GM10266 (cell line): ENCODE data around the gene SH3D21.
A peak's percentile ranks its signal among the peaks of the same experiment; 100 is the strongest.

Source experiments
- DNase-seq: peaks from one replicate; pipeline ENCODE4 v3.0.0; 2012; ENCODE audit errors: extremely low spot score
- CTCF ChIP-seq: IDR thresholded peaks from 2 replicates; pipeline ENCODE4 v1.5.1; 2012; ENCODE audit warnings: mild to moderate bottlenecking, low read depth; ENCODE audit not compliant: control insufficient read depth, insufficient read depth; ENCODE audit errors: missing control alignments

SH3D21 gene

DNA sequence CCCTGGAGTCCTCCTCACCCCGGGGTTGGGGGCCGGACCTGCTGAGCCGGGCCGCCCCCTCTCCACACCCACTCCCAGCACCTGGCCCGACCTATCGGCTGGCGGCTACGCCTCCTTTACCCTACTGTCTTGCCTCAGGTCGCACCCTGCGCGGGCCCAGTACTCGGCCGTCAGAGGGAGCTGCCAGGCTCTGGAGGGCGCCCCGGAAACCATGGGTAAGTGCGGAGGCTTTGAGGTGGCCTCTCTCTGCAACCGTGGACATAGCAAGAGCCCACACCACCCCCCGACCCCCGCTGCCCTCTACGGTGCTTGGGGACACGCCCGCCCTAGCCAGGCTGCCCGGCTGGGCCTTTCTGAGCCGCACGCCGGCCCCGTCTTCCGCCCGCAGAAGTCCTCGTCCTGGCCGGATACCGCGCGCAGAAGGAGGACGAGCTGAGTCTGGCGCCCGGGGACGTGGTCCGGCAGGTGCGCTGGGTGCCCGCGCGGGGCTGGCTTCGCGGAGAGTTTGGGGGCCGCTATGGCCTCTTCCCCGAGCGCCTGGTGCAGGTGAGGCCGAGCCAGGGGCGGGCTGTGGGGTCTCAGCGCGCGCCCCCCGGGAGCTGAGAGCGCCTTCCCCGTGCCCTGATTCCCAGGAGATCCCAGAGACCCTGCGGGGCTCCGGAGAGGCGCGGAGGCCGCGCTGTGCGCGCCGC lies at the start of gene SH3D21:
Gene SH3D21 (plus strand): TSS at position 159 of the 692 bp plus-strand sequence. CDS start 53 bp downstream, at position 212.
- TF ChIP-seq CTCF = peak; percentile 35
- DNase-seq = peak; percentile 55

DNA sequence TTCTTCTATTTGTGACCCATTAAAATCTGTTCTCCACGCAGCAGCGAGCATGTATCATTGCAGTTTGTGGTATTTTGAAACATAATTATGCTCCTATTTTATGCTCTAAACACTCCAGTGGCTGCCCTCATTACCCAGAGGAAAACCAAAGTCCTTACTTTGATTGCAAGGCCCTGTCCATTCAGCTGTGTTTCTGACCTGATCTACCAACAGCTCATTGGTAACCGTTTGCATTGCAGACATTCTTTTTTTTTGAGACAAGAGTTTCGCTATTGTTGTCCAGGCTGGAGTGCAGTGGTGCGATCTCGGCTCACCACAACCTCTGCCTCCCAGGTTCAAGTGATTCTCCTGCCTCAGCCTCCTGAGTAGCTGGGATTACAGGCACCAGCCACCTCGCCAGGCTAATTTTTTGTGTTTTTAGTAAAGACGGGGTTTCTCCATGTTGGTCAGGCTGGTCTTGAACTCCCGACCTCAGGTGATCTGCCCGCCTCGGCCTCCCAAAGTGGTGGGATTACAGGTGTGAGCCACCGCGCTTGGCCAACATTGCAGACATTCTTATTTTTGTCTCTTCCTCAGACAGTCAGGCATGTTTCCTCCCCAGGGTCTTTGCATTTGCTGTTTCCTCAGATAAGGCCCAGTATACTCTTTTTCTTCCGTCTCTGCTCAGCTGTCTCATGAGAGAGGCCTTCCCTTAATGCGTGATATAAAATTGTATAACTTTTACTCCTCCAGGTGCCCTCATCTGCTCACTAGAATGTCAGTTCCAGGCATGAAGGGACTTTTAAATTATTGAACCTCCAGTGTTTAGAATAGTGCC lies 49.4 kb upstream of the SH3D21 start:
- TF ChIP-seq CTCF = no peak
- DNase-seq = no peak

GRCh38 chr1:36257375-36257767 lies 48.8 kb upstream of the SH3D21 start:
- no peak for TF ChIP-seq CTCF
- DNase-seq = no peak

DNA sequence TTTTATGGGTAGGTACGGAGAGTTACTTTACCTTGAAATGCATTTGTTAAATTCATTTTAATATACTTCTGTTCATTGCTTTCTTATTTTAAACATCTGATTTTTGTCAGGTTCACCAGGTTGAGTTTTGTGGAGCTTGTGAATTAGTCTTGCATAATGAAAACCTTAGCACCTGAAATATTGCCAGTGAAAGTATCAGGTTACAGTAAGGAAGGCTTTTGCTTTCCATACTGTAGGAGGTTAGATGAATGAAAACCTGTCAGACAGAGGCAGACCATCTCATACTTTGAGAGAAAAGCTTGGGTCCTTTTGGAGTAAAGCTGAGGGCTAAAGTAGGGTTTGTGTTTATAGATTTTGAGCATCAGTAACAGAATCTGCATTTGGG lies 47.2 kb upstream of the SH3D21 start:
- TF ChIP-seq CTCF = no peak
- DNase-seq = no peak

DNA sequence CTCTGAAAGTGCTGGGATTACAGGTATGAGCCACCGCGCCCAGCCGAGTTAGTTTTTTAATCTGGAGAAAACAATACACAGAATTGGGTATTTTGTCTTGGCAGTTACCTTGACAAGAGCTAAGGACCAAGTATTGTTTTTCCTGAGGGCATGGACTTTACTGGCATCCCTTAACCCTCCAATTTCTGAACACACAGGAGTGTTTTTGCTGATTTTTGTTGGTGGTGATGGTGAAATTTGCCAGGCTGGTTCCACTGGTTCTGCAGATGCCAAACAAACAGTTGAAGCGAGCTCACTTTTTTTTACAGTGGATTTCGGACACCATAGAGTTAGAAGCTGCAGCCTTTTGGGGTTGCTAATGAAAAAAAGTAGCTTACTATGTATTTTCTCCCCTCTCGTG lies 37.2 kb upstream of the SH3D21 start:
- TF ChIP-seq CTCF = no peak
- DNase-seq = no peak

DNA sequence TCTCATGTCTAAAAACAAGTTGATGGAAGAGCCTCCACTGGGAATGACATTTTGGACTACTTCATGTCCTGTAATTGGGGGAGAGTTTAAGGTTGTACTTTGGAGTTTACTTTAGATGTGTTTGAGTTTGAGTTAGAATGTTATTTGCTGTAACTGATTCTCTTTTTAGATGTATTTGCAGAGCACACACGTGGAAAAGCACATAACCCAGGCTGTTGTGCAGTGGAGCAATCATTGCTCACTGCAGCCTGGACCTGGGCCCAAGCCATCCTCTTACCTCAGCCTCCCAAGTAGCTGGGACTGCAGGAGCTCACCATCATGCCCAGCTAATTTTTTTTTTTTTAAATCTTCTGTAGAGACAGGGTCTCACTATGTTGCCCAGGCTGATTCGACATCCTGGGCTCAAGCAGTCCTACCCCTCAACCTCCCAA lies 36.7 kb upstream of the SH3D21 start:
- TF ChIP-seq CTCF = no peak
- no peak for DNase-seq

DNA sequence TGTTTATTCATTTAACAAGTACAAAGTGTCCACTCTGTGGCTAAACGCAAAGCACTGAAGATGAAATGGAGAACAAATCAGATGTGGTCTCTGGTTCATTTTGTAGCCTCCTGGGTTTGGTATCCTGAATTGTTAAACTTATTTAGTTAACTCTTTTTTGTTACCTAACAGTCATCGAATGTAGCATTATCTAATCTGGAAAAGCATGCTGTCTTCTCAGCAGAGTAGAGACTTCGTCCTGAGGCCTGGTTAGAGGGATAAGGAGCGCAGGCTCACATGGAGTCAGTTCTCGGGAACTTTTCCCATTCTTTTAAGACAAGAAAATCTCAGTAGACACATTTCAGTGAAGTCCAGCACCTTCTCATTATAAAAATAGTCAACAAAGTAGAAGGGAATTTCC lies 33.1 kb upstream of the SH3D21 start:
- TF ChIP-seq CTCF = no peak

More for the DNA sequence above, 33.1 kb upstream of the SH3D21 start:
- no peak for DNase-seq
